ENCODE results near the gene SLC9B1.
"Not testable (repeated sequence)": the region's sequence is repeated elsewhere in the genome, so short reads cannot be mapped to it uniquely, and the experiment has no call there.

Gene SLC9B1

DNA sequence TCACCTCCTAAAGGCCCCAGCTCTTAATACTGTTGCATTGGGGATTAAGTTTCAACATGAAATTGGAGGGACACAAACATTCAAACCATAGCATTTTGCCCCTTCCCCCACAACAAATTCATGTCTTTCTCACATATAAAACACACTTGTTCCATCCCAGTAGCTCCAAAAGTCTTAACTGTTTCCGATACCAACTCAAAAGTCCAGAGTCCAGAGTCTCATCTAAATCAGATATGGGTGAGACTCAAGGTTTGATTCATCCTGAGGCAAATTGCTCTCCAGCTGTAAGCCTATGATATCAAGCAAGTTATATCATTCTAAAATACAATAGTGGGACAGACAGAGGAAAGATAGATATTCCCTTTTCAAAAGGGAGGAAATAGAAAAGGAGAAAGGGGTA, 8.7 kb downstream of the SLC9B1 start:
- no peak for DNase-seq

DNA sequence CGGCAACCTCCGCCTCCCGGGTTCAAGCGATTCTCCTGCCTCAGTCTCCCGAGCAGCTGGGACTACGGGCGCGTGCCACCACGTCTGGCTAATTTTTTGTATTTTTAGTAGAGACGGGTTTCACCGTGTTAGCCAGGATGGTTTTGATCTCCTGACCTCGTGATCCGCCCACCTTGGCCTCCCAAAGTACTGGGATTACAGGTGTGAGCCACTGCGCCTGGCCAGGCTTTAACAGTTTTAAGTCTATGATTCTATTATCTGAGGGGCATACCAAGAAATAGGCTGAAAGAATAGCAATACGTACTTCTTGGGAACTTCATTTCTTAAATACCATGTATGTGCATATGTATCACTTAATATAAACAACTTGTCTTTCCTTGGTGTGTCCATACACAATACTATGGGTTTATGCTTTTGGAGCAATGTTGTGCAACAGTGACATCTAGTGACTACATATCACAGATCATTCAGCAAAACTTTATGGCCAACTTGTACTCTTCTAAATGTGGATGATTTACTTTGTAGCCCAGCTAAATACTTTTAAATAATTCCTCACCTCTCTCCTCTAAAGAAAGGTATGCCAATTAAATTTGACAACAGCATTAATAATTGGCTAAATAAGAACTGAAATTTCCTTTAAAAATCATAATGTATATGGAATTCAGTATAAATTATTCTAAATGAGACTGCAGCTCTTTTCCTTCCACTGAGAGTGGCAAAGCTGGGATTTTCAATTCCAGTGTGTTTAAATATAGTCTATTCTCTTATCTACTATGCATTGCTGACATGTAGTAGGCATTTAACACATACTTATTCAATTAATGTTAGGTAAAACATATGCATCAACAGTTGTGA, 10.4 kb downstream of the SLC9B1 start:
- DNase-seq: peak; percentile 74

DNA sequence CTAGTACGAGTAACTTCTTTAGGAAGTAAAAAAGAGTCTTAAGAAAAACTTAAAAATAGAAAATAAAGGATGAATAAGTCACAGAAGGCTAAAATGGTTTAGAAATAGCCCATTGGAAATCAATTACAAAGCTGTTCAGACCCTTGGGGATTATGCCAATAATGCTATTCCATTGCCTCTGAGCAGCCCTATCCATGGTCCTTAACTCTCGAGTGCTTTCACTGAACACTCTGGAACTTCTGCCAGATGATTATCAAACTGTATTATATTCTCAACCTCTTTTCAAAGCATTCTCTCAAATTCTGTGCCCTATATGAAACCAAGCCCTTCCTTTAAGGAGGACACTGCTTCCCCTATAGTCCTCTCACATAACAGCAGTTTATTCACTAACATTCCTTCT, 17.0 kb downstream of the SLC9B1 start:
- DNase-seq: no peak

DNA sequence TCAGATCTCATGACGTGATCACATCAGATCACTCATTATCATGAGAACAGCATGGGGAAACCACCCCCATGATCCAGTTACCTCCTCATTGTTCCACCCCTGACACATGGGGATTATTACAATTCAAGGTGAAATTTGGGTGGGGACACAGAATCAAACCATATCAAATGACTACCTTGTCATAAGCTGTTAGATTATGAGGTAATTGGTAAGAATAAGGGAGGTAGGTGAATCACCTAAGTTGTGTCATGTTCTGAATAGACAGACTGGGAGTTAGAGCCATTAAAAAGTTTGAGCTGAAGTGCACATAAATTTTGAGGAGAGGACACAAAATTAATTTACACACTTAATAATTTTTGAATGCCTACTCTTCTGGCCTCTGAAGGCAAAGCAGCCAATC, 24.7 kb downstream of the SLC9B1 start:
- no peak for DNase-seq

DNA sequence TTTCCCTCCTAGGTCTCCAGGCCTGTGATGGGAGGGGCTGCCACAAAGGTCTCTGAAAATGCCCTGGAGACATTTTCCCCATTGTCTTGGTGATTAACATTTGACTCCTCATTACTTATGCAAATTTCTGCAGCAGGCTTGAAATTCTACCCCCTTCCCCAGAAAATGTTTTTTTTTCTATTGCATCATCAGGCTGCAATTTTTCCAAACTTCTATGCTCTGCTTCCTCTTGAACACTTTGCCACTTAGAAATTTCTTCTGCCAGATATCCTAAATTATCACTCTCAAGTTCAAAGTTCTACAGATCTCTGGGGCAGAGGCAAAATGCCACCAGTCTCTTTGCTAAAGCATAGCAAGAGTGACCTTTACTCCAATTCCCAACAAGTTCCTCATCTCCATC, 25.5 kb downstream of the SLC9B1 start:
- not testable (repeated sequence) for DNase-seq

DNA sequence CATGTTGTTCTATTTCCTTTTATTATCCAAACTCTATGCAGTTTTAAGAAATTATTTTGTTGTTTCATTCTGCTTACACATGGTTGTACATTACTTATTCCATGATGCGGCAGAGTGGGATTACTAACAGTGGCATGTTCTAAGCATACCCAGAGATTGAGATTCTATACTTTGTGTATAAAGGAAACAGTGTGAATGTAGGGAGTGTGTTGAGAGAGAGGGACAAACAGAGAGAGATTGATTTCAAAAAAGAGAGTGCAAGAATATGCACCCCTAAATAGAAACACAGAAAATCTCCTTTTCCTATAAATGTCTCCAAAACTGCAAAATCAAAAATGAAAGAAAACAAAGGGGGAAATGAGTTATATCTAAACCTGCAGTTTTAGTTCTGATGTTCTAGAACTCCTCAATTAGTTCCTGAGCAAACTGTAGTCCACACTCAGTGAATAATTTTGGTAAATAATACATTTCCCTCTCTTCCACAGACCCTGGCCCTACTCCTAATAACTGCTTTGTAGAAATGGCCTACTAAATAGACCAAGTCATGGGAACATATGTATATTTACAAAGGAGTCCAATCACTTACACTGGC, 31.0 kb downstream of the SLC9B1 start:
- DNase-seq: no peak

DNA sequence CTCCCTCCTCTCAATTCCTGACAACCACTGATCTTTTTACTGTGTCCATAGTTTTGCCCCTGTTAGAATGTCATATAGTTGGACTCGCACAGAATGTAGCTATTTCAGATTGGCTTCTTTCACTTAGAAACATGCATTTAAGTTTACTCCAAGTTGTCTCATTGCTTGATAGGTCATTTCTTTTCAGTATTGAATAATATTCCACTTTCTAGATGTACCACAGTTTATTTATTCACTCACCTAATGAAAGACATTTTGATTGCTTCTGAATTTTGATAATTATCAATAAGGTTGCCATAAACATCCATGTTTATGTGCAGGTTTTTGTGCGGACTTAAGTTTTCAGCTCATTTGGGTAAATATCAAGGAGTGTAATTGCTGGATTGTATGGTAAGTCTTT, 38.5 kb downstream of the SLC9B1 start:
- no peak for DNase-seq

DNA sequence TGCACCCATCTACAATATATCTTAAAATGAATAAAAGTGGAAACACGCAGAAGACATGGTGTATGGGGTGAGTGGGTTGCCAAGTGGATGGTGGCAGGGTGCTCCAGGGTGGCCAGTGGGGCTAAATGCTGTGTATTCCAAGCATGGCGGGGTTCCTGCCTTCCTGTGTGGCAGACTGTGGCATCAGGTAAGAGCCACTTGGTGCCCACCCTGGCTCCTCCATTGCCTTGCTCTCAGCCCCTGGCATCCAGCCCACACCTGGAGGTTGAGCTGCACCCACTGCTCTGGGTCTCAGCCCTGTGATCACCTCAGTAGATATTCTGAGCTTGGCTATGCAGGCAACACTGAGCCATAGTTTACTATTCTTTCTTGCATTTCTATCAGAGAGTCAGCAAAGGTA, 57.7 kb downstream of the SLC9B1 start:
- DNase-seq: not testable (repeated sequence)

DNA sequence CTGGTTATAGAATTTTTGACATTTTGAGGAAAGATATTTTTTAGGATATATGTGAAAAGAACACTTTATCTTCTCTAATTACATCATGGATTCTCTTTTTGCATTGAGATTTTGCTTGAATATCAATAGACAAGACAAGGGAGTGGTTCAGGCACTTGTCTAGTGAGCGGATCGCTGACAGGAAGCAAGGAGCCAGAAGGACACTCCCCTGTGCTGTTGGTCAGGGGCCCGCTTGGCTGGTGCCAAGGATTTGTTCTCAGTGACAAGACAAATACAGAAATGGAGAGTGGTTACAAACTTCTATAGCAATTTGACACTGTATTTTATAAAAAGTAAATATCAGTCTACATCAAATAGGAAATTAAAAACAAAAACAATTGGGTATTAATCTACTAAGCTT, 60.0 kb downstream of the SLC9B1 start:
- DNase-seq: no peak

DNA sequence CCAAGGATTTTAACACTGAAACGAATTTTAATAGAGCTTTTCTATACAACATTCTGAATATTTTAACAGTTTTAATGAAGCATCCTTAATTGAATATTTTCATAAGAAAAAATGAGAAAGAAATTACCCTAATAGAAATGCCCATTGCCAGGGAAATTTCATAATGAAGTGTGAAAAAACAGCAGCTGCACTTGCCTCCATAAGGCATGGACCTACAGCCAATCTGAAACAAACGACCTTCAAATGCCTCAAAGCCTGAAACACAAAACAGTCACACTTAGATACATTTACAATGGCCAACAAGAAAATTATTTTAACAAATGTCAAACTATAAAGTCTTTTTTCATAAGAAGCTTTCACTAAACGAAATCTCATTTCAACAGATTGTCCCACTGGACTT, 74.4 kb downstream of the SLC9B1 start:
- DNase-seq: no peak

DNA sequence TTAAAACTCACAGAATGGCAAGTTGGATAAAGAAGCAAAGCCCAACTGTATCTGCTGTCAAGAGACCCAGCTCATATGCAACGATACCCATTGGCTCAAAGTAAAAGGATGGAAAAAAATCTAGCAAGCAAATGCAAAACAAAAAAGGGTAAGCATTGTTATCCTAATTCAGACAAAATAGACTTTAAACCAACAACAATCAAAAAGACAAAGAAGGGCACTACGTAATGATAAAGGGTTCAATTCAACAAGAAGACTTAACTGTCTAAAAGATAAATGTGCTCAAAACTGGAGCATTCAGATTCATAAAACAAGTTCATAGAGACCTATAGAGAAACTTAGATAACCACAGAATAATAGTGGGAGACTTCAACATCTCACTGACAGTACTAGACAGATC, 81.4 kb downstream of the SLC9B1 start:
- not testable (repeated sequence) for DNase-seq

DNA sequence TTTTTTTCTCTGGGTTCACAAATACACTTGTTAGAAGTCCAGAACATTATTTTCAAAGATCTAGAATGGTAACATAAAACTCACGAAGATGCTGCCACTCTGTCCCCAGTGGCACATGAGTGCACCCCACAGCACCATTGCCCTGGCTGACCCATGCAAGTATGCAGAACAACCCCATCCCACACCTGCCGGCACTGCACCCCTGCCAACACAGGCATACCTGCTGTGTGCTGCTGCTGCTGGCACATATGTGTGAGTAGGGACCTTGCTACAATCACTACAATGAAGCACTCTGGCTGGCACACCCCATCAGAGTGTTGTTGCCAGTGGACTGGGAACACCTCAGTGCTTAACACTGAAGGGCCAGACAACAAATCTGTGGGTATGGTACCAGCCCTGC, 83.8 kb downstream of the SLC9B1 start:
- no peak for DNase-seq

DNA sequence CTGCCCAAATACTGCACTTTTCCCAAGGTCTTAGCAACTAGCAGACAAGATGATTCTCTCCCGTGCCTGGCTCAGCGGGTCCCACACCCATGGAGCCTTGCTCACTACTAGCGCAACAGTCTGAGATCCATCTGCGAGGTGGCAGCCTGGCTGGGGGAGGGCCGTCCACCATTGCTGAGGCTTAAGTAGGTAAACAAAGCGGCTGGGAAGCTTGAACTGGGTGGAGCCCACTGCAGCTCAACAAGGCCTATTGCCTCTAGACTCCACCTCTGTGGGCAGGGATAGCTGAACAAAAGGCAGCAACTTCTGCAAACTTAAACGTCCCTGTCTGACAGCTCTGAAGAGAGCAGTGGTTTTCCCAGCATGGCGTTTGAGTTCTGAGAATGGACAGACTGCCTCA, 99.8 kb downstream of the SLC9B1 start:
- not testable (repeated sequence) for DNase-seq

DNA sequence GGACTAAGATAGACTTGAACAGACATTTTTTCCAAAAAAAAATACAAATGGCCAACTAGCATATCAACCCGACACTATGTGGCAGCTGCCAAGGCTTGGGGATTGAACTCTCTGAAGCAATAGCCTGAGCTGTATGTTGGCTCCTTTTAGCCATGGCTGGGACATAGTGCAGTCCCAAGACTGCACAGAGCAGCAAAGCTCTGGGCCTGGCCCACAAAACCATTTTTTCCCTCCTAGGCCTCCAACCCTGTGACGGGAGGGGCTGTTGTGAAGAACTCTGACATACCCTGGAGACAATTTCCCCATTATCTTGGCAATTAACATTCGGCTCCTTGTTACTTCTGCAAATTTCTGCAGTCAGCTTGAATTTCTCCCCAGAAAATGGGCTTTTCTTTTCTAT, 100.6 kb downstream of the SLC9B1 start:
- DNase-seq: no peak

DNA sequence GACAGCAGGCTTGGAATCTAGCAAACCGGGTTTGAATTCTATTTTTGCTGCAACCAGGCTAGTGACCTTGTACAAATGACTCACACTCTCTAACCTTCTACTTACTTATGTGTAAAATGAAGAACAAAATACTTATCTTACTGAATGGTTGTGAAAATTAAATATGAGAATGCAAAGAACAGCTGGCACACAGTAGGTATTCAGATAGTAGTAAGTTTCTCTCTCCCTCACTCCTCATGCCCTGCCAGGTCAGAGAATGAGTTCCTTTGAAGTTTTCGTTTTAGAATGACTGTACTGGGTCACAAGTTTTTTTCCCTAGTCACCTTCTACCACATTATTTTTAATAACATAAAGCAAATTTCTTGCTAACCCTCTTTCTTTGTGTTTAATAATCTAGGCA, 117.7 kb downstream of the SLC9B1 start:
- no peak for DNase-seq

DNA sequence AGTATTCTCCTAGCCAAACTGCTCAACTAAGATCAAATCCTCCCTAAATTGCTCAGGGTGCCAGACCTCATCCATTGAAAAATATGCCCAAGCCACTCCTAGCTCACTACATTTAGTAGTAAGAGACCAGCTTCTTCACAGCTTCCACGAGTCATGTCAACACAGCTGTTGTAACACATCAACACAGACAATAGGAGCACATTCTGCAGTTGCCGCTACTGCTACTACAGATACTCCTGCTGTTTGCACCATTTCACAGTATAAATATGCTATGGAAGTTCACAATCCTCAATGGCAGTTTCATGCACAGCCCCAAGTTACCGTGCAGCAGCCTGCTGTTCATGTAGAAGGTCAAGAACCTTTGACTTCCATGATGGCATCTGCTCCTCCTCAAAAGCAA, 121.9 kb downstream of the SLC9B1 start:
- not testable (repeated sequence) for DNase-seq

DNA sequence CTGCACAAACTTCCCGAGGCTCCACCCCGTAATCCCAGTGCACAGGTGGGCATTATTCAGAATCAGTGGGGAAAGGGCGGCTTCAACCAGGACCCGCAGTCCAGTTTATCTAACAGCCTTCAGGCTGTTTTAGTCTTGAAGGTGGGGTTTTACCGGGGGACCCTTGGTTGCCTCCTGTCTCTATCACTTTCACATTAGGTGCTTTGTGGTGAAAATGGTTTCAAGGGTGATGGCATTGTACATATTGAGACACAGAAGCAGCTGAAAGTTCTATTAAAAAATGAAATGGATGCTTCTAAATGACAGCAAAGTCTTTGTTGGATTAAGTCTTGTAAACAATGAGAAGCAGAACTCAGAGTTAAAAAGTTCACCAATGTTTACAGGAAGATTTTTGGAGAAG, 123.0 kb downstream of the SLC9B1 start:
- not testable (repeated sequence) for DNase-seq

DNA sequence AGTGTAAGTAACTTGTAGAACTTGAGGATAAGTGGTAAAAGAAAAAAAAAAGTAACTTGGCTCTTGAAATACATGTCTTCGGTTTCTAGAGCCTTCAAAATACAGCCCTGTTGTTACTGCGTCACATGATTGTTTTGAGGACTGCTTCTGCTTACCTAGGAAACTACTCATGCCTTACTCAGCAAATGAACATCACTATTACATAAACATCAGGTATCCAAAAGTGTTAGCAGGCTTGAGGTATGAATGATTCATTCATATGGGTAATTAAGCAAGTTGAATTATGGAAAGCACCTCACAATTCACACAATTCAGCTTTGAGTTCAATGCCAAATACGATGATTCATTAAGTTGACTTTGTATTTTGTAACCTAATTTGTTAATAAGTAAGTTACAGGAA, 129.6 kb downstream of the SLC9B1 start:
- not testable (repeated sequence) for DNase-seq

DNA sequence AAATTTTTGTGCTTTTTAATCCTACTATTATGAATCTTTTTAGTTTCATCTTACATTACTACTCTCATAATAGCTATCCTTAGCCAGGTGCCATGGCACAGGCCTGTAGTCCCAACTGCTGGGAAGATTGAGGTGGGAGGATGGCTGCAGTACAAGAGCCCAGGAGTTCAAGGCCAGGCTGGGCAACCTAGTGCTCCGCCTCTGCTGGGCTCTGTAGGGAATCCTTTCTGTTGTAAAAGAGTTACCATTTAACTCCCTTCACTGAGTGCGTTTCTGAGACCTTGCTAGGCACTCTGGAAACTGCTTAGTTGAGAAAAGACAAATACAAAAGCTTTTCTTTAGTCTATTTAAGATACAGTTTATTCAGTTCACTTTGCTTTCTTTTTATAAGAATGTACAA, 130.9 kb downstream of the SLC9B1 start:
- not testable (repeated sequence) for DNase-seq

DNA sequence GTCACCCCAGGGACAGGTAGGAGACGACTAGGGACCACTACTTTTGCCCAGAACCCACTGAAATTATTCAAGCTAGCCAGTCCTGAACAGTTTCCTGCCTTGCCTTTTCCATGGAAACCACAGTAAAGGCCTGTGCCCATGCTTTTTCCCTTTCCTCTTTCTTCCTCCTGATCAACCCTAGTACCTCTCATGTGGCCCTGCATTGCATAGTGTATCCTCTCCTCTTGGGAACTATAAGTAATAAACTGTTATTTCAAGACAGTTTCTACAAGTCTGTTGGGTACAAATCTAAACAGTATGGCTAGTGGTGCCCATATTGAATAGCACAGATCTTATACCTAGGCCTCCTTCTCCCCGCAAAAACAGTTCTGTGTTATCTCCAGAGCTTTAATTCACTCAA, 136.2 kb downstream of the SLC9B1 start:
- DNase-seq: no peak

DNA sequence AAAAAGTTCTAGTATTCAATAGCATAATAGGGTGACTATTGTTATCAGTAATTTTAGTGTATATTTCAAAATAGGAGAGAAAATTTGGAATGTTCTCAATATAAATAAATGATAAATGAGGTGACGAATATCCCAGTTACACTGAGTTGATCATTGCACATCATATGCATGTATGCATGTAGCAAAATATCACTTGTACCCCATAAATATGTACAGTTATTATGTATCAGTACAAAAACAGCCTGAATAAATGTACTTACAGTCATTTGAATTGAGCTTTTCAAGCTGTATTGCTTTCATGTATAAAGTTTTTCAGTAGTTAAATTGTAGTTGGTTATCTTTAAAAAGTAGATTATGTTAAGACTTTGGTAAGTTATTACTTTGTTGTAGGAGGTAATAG, 138.2 kb downstream of the SLC9B1 start:
- no peak for DNase-seq

DNA sequence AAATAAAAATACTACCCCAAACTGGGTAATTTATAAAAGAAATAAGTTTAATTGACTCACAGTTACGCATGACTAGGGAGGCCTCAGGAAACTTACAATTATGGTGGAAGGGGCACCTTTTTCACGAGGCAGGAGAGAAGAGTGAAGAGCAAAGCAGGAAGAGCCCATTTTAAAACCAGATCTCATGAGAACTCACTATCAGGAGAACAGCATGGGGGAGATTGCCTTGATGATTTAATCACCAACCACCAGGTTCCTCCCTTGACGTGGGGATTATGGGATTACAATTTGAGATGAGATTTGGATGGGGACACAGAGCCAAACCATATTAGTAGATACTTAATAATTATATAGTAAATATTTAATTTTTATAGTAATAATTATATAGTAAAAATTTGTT, 140.6 kb downstream of the SLC9B1 start:
- no peak for DNase-seq

DNA sequence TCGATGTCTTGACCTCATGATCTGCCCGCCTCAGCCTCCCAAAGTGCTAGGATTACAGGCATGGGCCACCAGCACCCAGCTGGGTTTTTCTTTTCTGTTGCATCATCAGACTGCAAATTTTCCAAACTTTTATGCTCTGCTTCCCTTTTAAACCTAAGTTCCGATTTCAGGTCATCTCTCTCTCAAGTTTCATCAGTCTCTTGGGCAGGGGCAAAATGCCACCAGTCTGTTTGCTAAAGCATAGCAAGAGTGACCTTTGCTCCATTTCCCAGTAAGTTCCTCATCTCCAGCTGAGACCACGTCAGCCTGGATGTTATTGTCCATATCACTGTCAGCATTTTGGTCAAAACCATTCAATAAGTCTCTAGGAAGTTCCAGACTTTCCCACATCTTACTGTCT, 141.2 kb downstream of the SLC9B1 start:
- not testable (repeated sequence) for DNase-seq

DNA sequence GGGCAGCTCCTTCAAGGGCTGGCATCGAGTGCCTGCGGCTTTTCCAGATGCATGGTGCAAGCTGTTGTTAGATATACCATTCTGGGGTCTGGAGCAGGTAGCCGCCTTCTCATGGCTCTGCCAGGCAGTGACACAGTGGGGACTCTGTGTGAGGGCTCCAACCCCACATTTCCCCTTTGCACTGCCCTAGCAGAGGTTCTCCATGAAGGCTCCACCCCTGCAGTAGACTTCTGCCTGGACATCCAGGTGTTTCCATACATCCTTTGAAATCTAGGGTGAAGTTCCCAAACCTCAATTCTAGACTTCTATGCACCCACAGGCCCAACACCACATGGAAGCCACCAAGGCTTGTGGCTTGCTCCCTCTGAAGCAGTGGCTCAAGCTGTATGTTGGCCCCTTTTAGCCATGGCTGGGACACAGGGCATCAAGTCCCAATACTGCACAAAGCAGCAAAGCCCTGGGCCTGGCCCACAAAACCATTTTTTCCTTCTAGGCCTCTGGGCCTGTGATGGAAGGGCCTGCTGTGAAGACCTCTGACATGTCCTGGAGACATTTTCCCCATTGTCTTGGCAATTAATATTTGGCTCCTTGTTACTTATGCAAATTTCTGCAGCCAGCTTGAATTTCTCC, 141.9 kb downstream of the SLC9B1 start:
- not testable (repeated sequence) for DNase-seq

All from CD4-positive, alpha-beta T cell treated with Interleukin-10 for 1 hour (primary cell).